Ramos (cell line): ENCODE data around the gene ANKRD6.

Experiments
- in situ Hi-C: fragments of 300-500 bp; cut with MboI; formaldehyde crosslinking; loops from one replicate; pipeline ENCODE4 v1.14.3; 2022; ENCODE audit warnings: low sequenced_read_pairs; ENCODE audit not compliant: unreplicated experiment

ANKRD6 gene

GRCh38 chr6:89553431-89553830 is 120.5 kb downstream of the ANKRD6 start:
- in situ Hi-C loops: no loop called here

GRCh38 chr6:89554106-89554505 is 121.2 kb downstream of the ANKRD6 start:
- in situ Hi-C loops: no loop called here

- in situ Hi-C loops: no loop called here
These were observed 122.1 kb downstream of the ANKRD6 start for GRCh38 chr6:89555031-89555430.

GRCh38 chr6:89555806-89556205 is 122.9 kb downstream of the ANKRD6 start:
- in situ Hi-C loops: no loop called here

- in situ Hi-C loops: no loop called here
These were observed 126.5 kb downstream of the ANKRD6 start for GRCh38 chr6:89559487-89559886.

GRCh38 chr6:89562093-89562973 is 129.4 kb downstream of the ANKRD6 start:
- in situ Hi-C loops: no loop called here

GRCh38 chr6:89563866-89564265 is 130.9 kb downstream of the ANKRD6 start:
- in situ Hi-C loops: no loop called here

- in situ Hi-C loops: no loop called here
These were observed 131.9 kb downstream of the ANKRD6 start for GRCh38 chr6:89564752-89565427.

GRCh38 chr6:89566008-89566800 is 133.3 kb downstream of the ANKRD6 start:
- in situ Hi-C loops: no loop called here

GRCh38 chr6:89566930-89567629 is 134.1 kb downstream of the ANKRD6 start:
- in situ Hi-C loops: no loop called here

GRCh38 chr6:89567630-89568390 is 134.9 kb downstream of the ANKRD6 start:
- in situ Hi-C loops: no loop called here

GRCh38 chr6:89574910-89575561 is 142.1 kb downstream of the ANKRD6 start:
- in situ Hi-C loops: no loop called here

- in situ Hi-C loops: no loop called here
These were observed 142.6 kb downstream of the ANKRD6 start for GRCh38 chr6:89575562-89575960.

GRCh38 chr6:89580997-89581666 is 148.2 kb downstream of the ANKRD6 start:
- in situ Hi-C loops: no loop called here

GRCh38 chr6:89581689-89582088 is 148.7 kb downstream of the ANKRD6 start:
- in situ Hi-C loops: no loop called here

- in situ Hi-C loops: no loop called here
These were observed 149.8 kb downstream of the ANKRD6 start for GRCh38 chr6:89582669-89583325.

GRCh38 chr6:89583559-89583958 is 150.6 kb downstream of the ANKRD6 start:
- in situ Hi-C loops: no loop called here

GRCh38 chr6:89584539-89584938 is 151.6 kb downstream of the ANKRD6 start:
- in situ Hi-C loops: no loop called here
